Stimulated activated CD8-positive, alpha-beta memory T cell treated with anti-CD3 and anti-CD28 coated beads, Interleukin-15, amount 100 ng/mL, for 1 hour (primary cell): ENCODE data around the gene COPS7B.
"Not testable (repeated sequence)": the region's sequence is repeated elsewhere in the genome, so short reads cannot be mapped to it uniquely, and the experiment has no call there.

Experiments used
- DNase-seq: peaks from one replicate; pipeline ENCODE4 v3.0.0-alpha.2; 2020; ENCODE audit warnings: low read depth

Gene COPS7B

GRCh38 chr2:231786177-231786916 lies at the start of gene COPS7B:
COPS7B (plus strand) TSS chr2:231786445; CDS start chr2:231788571, 2,126 bp downstream.
- peak; percentile 58 for DNase-seq

GRCh38 chr2:231737761-231738160 lies 48.5 kb upstream of the COPS7B start:
- no peak for DNase-seq

- DNase-seq: no peak
Measured at GRCh38 chr2:231743376-231744116, 42.7 kb upstream of the COPS7B start.

- no peak for DNase-seq
Measured at GRCh38 chr2:231745303-231746038, 40.8 kb upstream of the COPS7B start.

GRCh38 chr2:231748153-231748896 lies 37.9 kb upstream of the COPS7B start:
- not testable (repeated sequence) for DNase-seq

- not testable (repeated sequence) for DNase-seq
Measured at GRCh38 chr2:231749016-231749415, 37.2 kb upstream of the COPS7B start.

GRCh38 chr2:231751042-231751815 lies 35.0 kb upstream of the COPS7B start:
- no peak for DNase-seq

- no peak for DNase-seq
Measured at GRCh38 chr2:231752061-231752460, 34.2 kb upstream of the COPS7B start.

- DNase-seq: no peak
Measured at GRCh38 chr2:231761735-231762134, 24.5 kb upstream of the COPS7B start.

- DNase-seq: no peak
Measured at GRCh38 chr2:231764124-231764523, 22.1 kb upstream of the COPS7B start.

- no peak for DNase-seq
Measured at GRCh38 chr2:231764760-231765159, 21.5 kb upstream of the COPS7B start.

- no peak for DNase-seq
Measured at GRCh38 chr2:231765496-231765929, 20.7 kb upstream of the COPS7B start.

GRCh38 chr2:231769170-231770136 lies 16.8 kb upstream of the COPS7B start:
- DNase-seq: no peak

GRCh38 chr2:231780123-231780908 lies 5.9 kb upstream of the COPS7B start:
- no peak for DNase-seq

GRCh38 chr2:231780909-231781797 lies 5.1 kb upstream of the COPS7B start, which contains the start of gene PDE6D:
PDE6D (minus strand) TSS chr2:231781282; CDS start chr2:231781114, 168 bp downstream.
- DNase-seq: peak; percentile 95

GRCh38 chr2:231781798-231782726 lies 4.2 kb upstream of the COPS7B start:
- no peak for DNase-seq

GRCh38 chr2:231785413-231785812 lies 832 bp upstream of the COPS7B start:
- no peak for DNase-seq
